Aorta (tissue), 5 donors: ENCODE results near the gene INMT. TPM values are rescaled to one million over a fixed set of nuclear protein-coding genes. Genes with fewer than 3 reads are reported as not detected.

Source experiments
- ATAC-seq: fragments of 200-7000 bp; cut with Tn5 transposase; one replicate; pipeline ENCODE4 v1.9.1; 2022; ENCODE audit warnings: moderate library complexity; ENCODE audit not compliant: low FRiP score
- DNase-seq, 2 donors: peaks; one replicate each; pipeline ENCODE4 v3.0.0-alpha.2; 2020
- H3K27ac ChIP-seq, 2 donors: one replicate each; pipeline ENCODE4 v1.5.1; 2013; ENCODE audit warnings: low read length in 2 of 2, mild to moderate bottlenecking in 2 of 2, moderate library complexity in 2 of 2, control low read depth in 1 of 2, inconsistent platforms in 1 of 2, low read depth in 1 of 2
- H3K27me3 ChIP-seq, 2 donors: one replicate each; pipeline ENCODE4 v1.6.1; 2013; ENCODE audit warnings: control low read depth in 1 of 2, low read length in 1 of 2, mild to moderate bottlenecking in 1 of 2, moderate library complexity in 1 of 2; ENCODE audit not compliant: insufficient read depth in 2 of 2, control insufficient read depth in 1 of 2
- H3K36me3 ChIP-seq, 2 donors: one replicate each; pipeline ENCODE4 v1.6.1; 2013; ENCODE audit warnings: control low read depth in 1 of 2, low read length in 1 of 2, mild to moderate bottlenecking in 1 of 2; ENCODE audit not compliant: insufficient read depth in 2 of 2, control insufficient read depth in 1 of 2
- H3K4me1 ChIP-seq, 2 donors: one replicate each; pipeline ENCODE4 v1.6.1; 2013; ENCODE audit warnings: low read length in 2 of 2, control low read depth in 1 of 2, mild to moderate bottlenecking in 1 of 2, moderate library complexity in 1 of 2; ENCODE audit not compliant: insufficient read depth in 2 of 2, control insufficient read depth in 1 of 2
- H3K4me3 ChIP-seq, 2 donors: one replicate each; pipeline ENCODE4 v1.5.1; 2013; ENCODE audit warnings: low read length in 2 of 2, control low read depth in 1 of 2, mild to moderate bottlenecking in 1 of 2
- H3K9me3 ChIP-seq: one replicate; pipeline ENCODE4 v1.6.1; 2013; ENCODE audit warnings: mild to moderate bottlenecking, low read length; ENCODE audit not compliant: control insufficient read depth
- WGBS, 2 donors: extraction: QIAGEN DNeasy Blood & Tissue Kit; methylation state at CpG; one replicate each; pipeline ENCODE4 v1.1.7; 2013; 5-methylcytosine and 5-hydroxymethylcytosine counted together
- intact Hi-C, 2 donors: fragments of 100-400 bp; cut with DNase I; formaldehyde crosslinking; loops; one replicate each; pipeline versions ENCODE4 v1.14.2 to v1.15.0; 2022
- polyA plus RNA-seq, 2 donors: library from polyadenylated mRNA; stranded (reverse); fragments of 200-250 nt; gene quantifications; one replicate each; pipeline ENCODE4 v1.2.3, GENCODE V29; 2013
- total RNA-seq, 2 donors: library from RNA; stranded (reverse); fragmentation: NEBNext Ultra II Directional; extraction: Animal tissue kit (Norgen Biotek cat#: 25700); gene quantifications; one replicate each; pipeline ENCODE4 v1.2.1, GENCODE V29; 2021
- donor health status: healthy with polysubstance abuse.
- donor health status: Bipolar disorder and iron deficiency.
- donor health status: DM: no; HTN: no; CAD: no.
- donor health status: DM: no; HTN: no; CAD: no.
- donor health status: DM: yes; HTN: yes; CAD: no.

INMT gene
- total and polyA plus RNA-seq, 4 donors, result 76.7 to 131 (median 94.2) TPM

- WGBS, 2 donors, result 83 to 85% methylated on average over 6 of the region's 6 CpGs
- H3K36me3 ChIP-seq, result no peaks in the 10 kb centered on the region
- ATAC-seq, result no peak
- DNase-seq, result no peak
- no peak overlapping the region for H3K27ac ChIP-seq
- no peak overlapping the region for H3K4me3 ChIP-seq
- H3K4me1 ChIP-seq, result peaks cover 0 to 2% of the 10 kb centered on the region in 2 donors
- no peaks in the 10 kb centered on the region for H3K9me3 ChIP-seq
- H3K27me3 ChIP-seq, result no peaks in the 10 kb centered on the region
- intact Hi-C loops, result no loop called here
Observed at GRCh38 chr7:30772984-30773383, 21.0 kb downstream of the INMT start.

- H3K4me3 ChIP-seq, result no peak overlapping the region
- no peak overlapping the region for H3K27ac ChIP-seq
- H3K4me1 ChIP-seq, result peaks cover 0 to 7% of the 10 kb centered on the region in 2 donors
- ATAC-seq (no peak), DNase-seq (no peak)
- no peaks in the 10 kb centered on the region for H3K27me3 ChIP-seq
- H3K36me3 ChIP-seq, result no peaks in the 10 kb centered on the region
- intact Hi-C loops, result no loop called here
- no peaks in the 10 kb centered on the region for H3K9me3 ChIP-seq
Observed at GRCh38 chr7:30775992-30776391, 24.1 kb downstream of the INMT start.

- ATAC-seq, result no peak
- WGBS, 2 donors, result 59 to 65% methylated on average over 4 of the region's 4 CpGs
- no peak overlapping the region for H3K4me3 ChIP-seq
- H3K27ac ChIP-seq, result no peak overlapping the region
- intact Hi-C loops, result no loop called here
- no peaks in the 10 kb centered on the region for H3K36me3 ChIP-seq
- DNase-seq, result no peak
- peaks cover 0 to 7% of the 10 kb centered on the region in 2 donors for H3K4me1 ChIP-seq
- no peaks in the 10 kb centered on the region for H3K9me3 ChIP-seq
- H3K27me3 ChIP-seq, result no peaks in the 10 kb centered on the region
Observed at GRCh38 chr7:30776971-30777370, 25.0 kb downstream of the INMT start.

- H3K4me3 ChIP-seq, result no peak overlapping the region
- H3K36me3 ChIP-seq, result no peaks in the 10 kb centered on the region
- peaks cover 0 to 5% of the 10 kb centered on the region in 2 donors for H3K4me1 ChIP-seq
- DNase-seq (peak; percentile 67 to 79), ATAC-seq (peak; percentile 79)
- WGBS, 2 donors, result 30 to 32% methylated on average over 15 of the region's 15 CpGs
- peak overlapping the region; percentile 69 to 79 for H3K27ac ChIP-seq
- no peaks in the 10 kb centered on the region for H3K9me3 ChIP-seq
- H3K27me3 ChIP-seq, result no peaks in the 10 kb centered on the region
- intact Hi-C loops, result no loop called here
Observed at GRCh38 chr7:30778255-30779025, 26.5 kb downstream of the INMT start.

- DNase-seq (no peak), ATAC-seq (no peak)
- Histone ChIP-seq H3K27ac (peak overlapping the region in 1 of 2 donors; percentile 37), H3K4me1 (peaks cover 0 to 5% of the 10 kb centered on the region in 2 donors), H3K4me3 (no peak overlapping the region), H3K9me3 (no peaks in the 10 kb centered on the region), H3K36me3 (peaks cover 0 to 1% of the 10 kb centered on the region in 2 donors), H3K27me3 (no peaks in the 10 kb centered on the region)
- intact Hi-C loops, result no loop called here
- WGBS, 2 donors, result 79 to 89% methylated on average over 5 of the region's 5 CpGs
Observed at GRCh38 chr7:30779574-30779973, 27.6 kb downstream of the INMT start.

GRCh38 chr7:30780941-30781340 is 29.0 kb downstream of the INMT start:
- no peak overlapping the region for H3K27ac ChIP-seq
- WGBS, 2 donors, result 5 to 14% methylated on average over 4 of the region's 4 CpGs
- ATAC-seq (no peak), DNase-seq (no peak)
- no peak overlapping the region for H3K4me3 ChIP-seq
- no peaks in the 10 kb centered on the region for H3K27me3 ChIP-seq
- no peaks in the 10 kb centered on the region for H3K9me3 ChIP-seq
- peaks cover 0 to 1% of the 10 kb centered on the region in 2 donors for H3K36me3 ChIP-seq
- intact Hi-C loops, result no loop called here
- H3K4me1 ChIP-seq, result peaks cover 0 to 5% of the 10 kb centered on the region in 2 donors

- DNase-seq (no peak), ATAC-seq (no peak)
- Histone ChIP-seq H3K9me3 (no peaks in the 10 kb centered on the region), H3K4me1 (peaks cover 0 to 5% of the 10 kb centered on the region in 2 donors), H3K27me3 (no peaks in the 10 kb centered on the region), H3K36me3 (peaks cover 0 to 1% of the 10 kb centered on the region in 2 donors), H3K27ac (no peak overlapping the region), H3K4me3 (no peak overlapping the region)
- intact Hi-C loops, result no loop called here
Observed at GRCh38 chr7:30782690-30783089, 30.8 kb downstream of the INMT start.

- ATAC-seq (no peak), DNase-seq (no peak)
- no peaks in the 10 kb centered on the region for H3K27me3 ChIP-seq
- WGBS, 2 donors, result 90% methylated on average over 9 of the region's 9 CpGs
- H3K36me3 ChIP-seq, result peaks cover 0 to 1% of the 10 kb centered on the region in 2 donors
- H3K4me1 ChIP-seq, result peaks cover 0 to 3% of the 10 kb centered on the region in 2 donors
- intact Hi-C loops, result loop anchor here in 1 of 2 donors (5.0 kb wide), 1 partner anchor 33 kb away; the partner anchor contains the start of gene INMT
- H3K27ac ChIP-seq, result no peak overlapping the region
- no peaks in the 10 kb centered on the region for H3K9me3 ChIP-seq
- H3K4me3 ChIP-seq, result no peak overlapping the region
Observed at GRCh38 chr7:30785786-30786185, 33.9 kb downstream of the INMT start.

GRCh38 chr7:30787486-30787885 is 35.6 kb downstream of the INMT start:
- H3K27me3 ChIP-seq, result no peaks in the 10 kb centered on the region
- H3K9me3 ChIP-seq, result no peaks in the 10 kb centered on the region
- H3K27ac ChIP-seq, result no peak overlapping the region
- no peak overlapping the region for H3K4me3 ChIP-seq
- 60 to 77% methylated on average over 1 of the region's 1 CpG for WGBS, 2 donors
- no peak for DNase-seq
- H3K4me1 ChIP-seq, result no peaks in the 10 kb centered on the region
- no peak for ATAC-seq
- intact Hi-C loops, result loop anchor here in 1 of 2 donors (5.0 kb wide), 1 partner anchor 35 kb away; the partner anchor contains the start of gene INMT
- peaks cover 0 to 1% of the 10 kb centered on the region in 2 donors for H3K36me3 ChIP-seq
